Endothelial cell of umbilical vein (primary cell): ENCODE results near the gene IFRD2. TPM values are rescaled to one million over a fixed set of nuclear protein-coding genes. Genes with fewer than 3 reads are reported as not detected.

Source experiments
- BruUV-seq: library from RNA; stranded (reverse); fragments of 400-500 nt; replicated peaks from 2 replicates; lab custom pipeline; 2021; lab: Mats Ljungman, UMichigan
- CTCF ChIA-PET: fragments of 300-600, 350-600 bp; sonication (Branson Sonifier 250); formaldehyde crosslinking; loops from one replicate; lab custom pipeline; 2021; ENCODE audit warnings: antibody characterized with exemption, inconsistent platforms; lab: Charles Lee
- POLR2A ChIA-PET: fragments of 300-600, 350-600 bp; sonication (Branson Sonifier 250); formaldehyde crosslinking; loops from one replicate; lab custom pipeline; 2021; ENCODE audit warnings: antibody characterized with exemption, inconsistent platforms; lab: Charles Lee
- DNase-seq: peaks from one replicate; pipeline ENCODE4 v3.0.0-alpha.2; 2011; ENCODE audit warnings: low read depth, low spot score
- FAIRE-seq: peaks from 2 replicates; lab custom pipeline; 2011; peaks lifted over from hg19 to GRCh38; lab: Jason Lieb, UNC
- H2AFZ ChIP-seq: 2 replicates; pipeline ENCODE4 v1.6.0; 2012; ENCODE audit warnings: low read depth, low read length, control low read depth, inconsistent platforms
- H3K27ac ChIP-seq: 2 replicates; pipeline ENCODE4 v1.5.1; 2011; ENCODE audit warnings: low read depth, mild to moderate bottlenecking, control low read depth, low read length, moderate library complexity; ENCODE audit not compliant: insufficient read depth
- H3K27me3 ChIP-seq, 2 experiments: 2 replicates each; pipeline versions ENCODE4 v1.6.0 to v1.6.1; 2011; ENCODE audit warnings: low read length in 2 of 2, mixed read lengths in 1 of 2; ENCODE audit not compliant: control insufficient read depth in 2 of 2, insufficient read depth in 2 of 2
- H3K36me3 ChIP-seq, 2 experiments: 2 replicates in 1 of 2; 3 replicates in 1 of 2; pipeline ENCODE4 v1.5.1; 2011; ENCODE audit warnings: low read length in 2 of 2, mild to moderate bottlenecking in 1 of 2, moderate library complexity in 1 of 2; ENCODE audit not compliant: control insufficient read depth in 2 of 2, insufficient read depth in 2 of 2; ENCODE audit errors: extremely low read depth in 1 of 2
- H3K4me1 ChIP-seq: 3 replicates; pipeline ENCODE4 v1.5.1; 2011; ENCODE audit warnings: mild to moderate bottlenecking, low read length; ENCODE audit not compliant: control insufficient read depth, insufficient read depth; ENCODE audit errors: extremely low read depth
- H3K4me2 ChIP-seq: 2 replicates; pipeline ENCODE4 v1.6.1; 2011; ENCODE audit warnings: low read length, control low read depth, mixed read lengths; ENCODE audit not compliant: insufficient read depth
- H3K4me3 ChIP-seq, 3 experiments: fragments of 200-600 bp in 1 of 3; sonication (generic), shearing (Covaris generic) in 1 of 3; replicated peaks in 1 of 3; 2 replicates each; pipeline ENCODE4 v1.5.1; 2011 to 2016; ENCODE audit warnings: control low read depth in 3 of 3, low read length in 3 of 3, mild to moderate bottlenecking in 2 of 3, inconsistent platforms in 1 of 3, low read depth in 1 of 3, moderate library complexity in 1 of 3; ENCODE audit not compliant: insufficient read depth in 1 of 3
- H3K79me2 ChIP-seq: 2 replicates; pipeline ENCODE4 v1.6.0; 2012; ENCODE audit warnings: low read length, inconsistent platforms; ENCODE audit not compliant: control insufficient read depth, insufficient read depth
- H3K9ac ChIP-seq: replicated peaks from 2 replicates; pipeline ENCODE3; 2011; ENCODE audit warnings: low read length, control low read depth; ENCODE audit not compliant: insufficient read depth; ENCODE audit errors: extremely low read depth
- H3K9me1 ChIP-seq: replicated peaks from 3 replicates; pipeline ENCODE4 v1.6.0; 2011; ENCODE audit warnings: mild to moderate bottlenecking, low read length; ENCODE audit not compliant: control insufficient read depth, insufficient read depth; ENCODE audit errors: extremely low read depth
- H3K9me3 ChIP-seq: replicated peaks from 2 replicates; pipeline ENCODE4 v1.5.1; 2012; ENCODE audit warnings: low read length, inconsistent platforms; ENCODE audit not compliant: control insufficient read depth, insufficient read depth
- H4K20me1 ChIP-seq: replicated peaks from 2 replicates; pipeline ENCODE3; 2011; ENCODE audit warnings: mild to moderate bottlenecking, low read length; ENCODE audit not compliant: control insufficient read depth, insufficient read depth; ENCODE audit errors: extremely low read depth
- CTCF ChIP-seq, 2 donors: IDR thresholded peaks; 1 replicate in 1 of 2; 2 replicates in 1 of 2; pipeline ENCODE4 v1.5.1; 2011; ENCODE audit warnings: low read length in 2 of 2, mild to moderate bottlenecking in 2 of 2, moderate library complexity in 2 of 2, control low read depth in 1 of 2, inconsistent platforms in 1 of 2, low read depth in 1 of 2; ENCODE audit not compliant: insufficient read depth in 1 of 2; ENCODE audit errors: extremely low read depth in 1 of 2
- JUN ChIP-seq: IDR thresholded peaks from 2 replicates; pipeline ENCODE4 v1.6.1; 2011; ENCODE audit warnings: borderline replicate concordance, low read depth; ENCODE audit not compliant: insufficient read length, insufficient read depth
- POLR2A ChIP-seq: IDR thresholded peaks from 2 replicates; pipeline ENCODE4 v1.6.1; 2012; ENCODE audit warnings: low read depth, mild to moderate bottlenecking, control low read depth, low read length
- POLR2AphosphoS5 ChIP-seq: IDR thresholded peaks from 2 replicates; pipeline ENCODE4 v1.6.1; 2012; ENCODE audit warnings: low read depth, mild to moderate bottlenecking, control low read depth, low read length, moderate library complexity; ENCODE audit not compliant: insufficient read depth
- dilution Hi-C: fragments of 300-500 bp; cut with MboI; formaldehyde crosslinking; loops from one replicate; pipeline ENCODE4 v1.15.0; 2019; ENCODE audit warnings: low sequenced_read_pairs; ENCODE audit not compliant: extremely low pct_ligation_motif_present
- intact Hi-C: fragments of 100-400 bp; cut with micrococcal nuclease; formaldehyde crosslinking; loops from one replicate; pipeline ENCODE4 v1.10.0; 2022
- polyA plus RNA-seq, 4 experiments: library from polyadenylated mRNA; depleted of rRNA in 3 of 4; stranded (reverse) in 3 of 4; unstranded in 1 of 4; fragments of >200 nt; gene quantifications; 2 replicates each; pipeline versions ENCODE4 v1.2.1 to v1.2.3, GENCODE V29; 2011 to 2012; ENCODE audit warnings: missing spikeins in 1 of 4
- total RNA-seq: library from RNA; stranded (reverse); gene quantifications from 2 replicates; pipeline ENCODE4 v1.2.3, GENCODE V29; 2021

The IFRD2 gene
- total and polyA plus RNA-seq, 2 donors (not counting 3 experiments of a cell fraction or from before 2014, with no cell fraction given) = 99.4 to 111 TPM

- TF ChIP-seq JUN (no peak), POLR2A (no peak), CTCF (IDR thresholded peaks at IDR 0.05; ENCODE audit: extremely low read depth in 1 of 2, insufficient read depth in 1 of 2, low read depth in 1 of 2, low read length in 2 of 2) (peak in 1 of 2 donors; percentile 10), POLR2AphosphoS5 (peak; percentile 25)
- Histone ChIP-seq H4K20me1 (no peaks in the 10 kb centered on the region), H3K27me3 (no peaks in the 10 kb centered on the region), H3K4me1 (peaks cover 23% of the 10 kb centered on the region), H3K4me2 (no peak within 1 kb of the TSS), H3K36me3 (no peaks in the 10 kb centered on the region), H3K9ac (no peak within 1 kb of the TSS), H3K4me3 (no peak within 1 kb of the TSS), H3K9me3 (no peaks in the 10 kb centered on the region), H3K79me2 (no peaks in the 10 kb centered on the region), H3K27ac (no peak within 1 kb of the TSS), H2AFZ (no peak within 1 kb of the TSS), H3K9me1 (no peaks in the 10 kb centered on the region)
- CTCF ChIA-PET = interaction anchor here (0.6 to 6.6 kb wide), 3 partner anchors 15 to 77 kb away, joined by 3 to 48 read pairs (median 3); partner anchors contain the start of gene HYAL2
- POLR2A ChIA-PET = no interaction called here
- dilution Hi-C loops = no loop called here
- no TSS peak for BruUV-seq
- intact Hi-C loops = no loop called here
- DNase-seq (no peak), FAIRE-seq (no peak)
These were observed 11.0 kb upstream of the IFRD2 start, which contains the start of gene HYAL1 for GRCh38 chr3:50303013-50303815. Gene HYAL1, minus strand, starts transcription at chr3:50303574. Its CDS starts 618 bp downstream, at chr3:50302956.
